ENCODE measurements around the gene DDX3Y.

Gene DDX3Y

GRCh38 chrY:12904618-12905516 is at the start of gene DDX3Y:
Gene DDX3Y, plus strand, starts transcription at chrY:12904868. Its CDS starts 69 bp downstream, at chrY:12904937.
- Histone ChIP-seq H3K9me3 (no peaks in the 10 kb centered on the region), H3K4me1 (peaks cover 0 to 28% (median 0%) of the 10 kb centered on the region in 4 donors), H3K36me3 (no peaks in the 10 kb centered on the region), H3K27ac (peak within 1 kb of the TSS; percentile 96 to 98), H3K4me3 (peak within 1 kb of the TSS; percentile 73 to 75), H3K27me3 (no peaks in the 10 kb centered on the region)
- TF ChIP-seq CTCF (IDR thresholded peaks at IDR 0.05), result no peak
- intact Hi-C loops (cut with DNase I; ENCODE audit: low total_unique reads), result no loop called here
- peak; percentile 87 to 94 for DNase-seq

- H3K36me3 ChIP-seq, result peaks cover 0 to 11% (median 0%) of the 10 kb centered on the region in 3 donors
- no peaks in the 10 kb centered on the region for H3K9me3 ChIP-seq
- H3K4me3 ChIP-seq, result no peak overlapping the region
- no peak for DNase-seq
- no peaks in the 10 kb centered on the region for H3K4me1 ChIP-seq
- intact Hi-C loops (cut with DNase I; ENCODE audit: low total_unique reads), result no loop called here
- TF ChIP-seq CTCF (IDR thresholded peaks at IDR 0.05), result no peak
- H3K27me3 ChIP-seq, result no peaks in the 10 kb centered on the region
- no peak overlapping the region for H3K27ac ChIP-seq
Measured at GRCh38 chrY:12855791-12856275, 48.8 kb upstream of the DDX3Y start.

GRCh38 chrY:12867960-12868359 is 36.7 kb upstream of the DDX3Y start:
- no peak overlapping the region for H3K27ac ChIP-seq
- DNase-seq, result no peak
- no peaks in the 10 kb centered on the region for H3K4me1 ChIP-seq
- no peak overlapping the region for H3K4me3 ChIP-seq
- H3K27me3 ChIP-seq, result no peaks in the 10 kb centered on the region
- intact Hi-C loops (cut with DNase I; ENCODE audit: low total_unique reads), result no loop called here
- no peaks in the 10 kb centered on the region for H3K9me3 ChIP-seq
- H3K36me3 ChIP-seq, result no peaks in the 10 kb centered on the region
- no peak for TF ChIP-seq CTCF (IDR thresholded peaks at IDR 0.05)

GRCh38 chrY:12896973-12897372 is 7.7 kb upstream of the DDX3Y start:
- H3K27ac ChIP-seq, result no peak overlapping the region
- no peaks in the 10 kb centered on the region for H3K27me3 ChIP-seq
- intact Hi-C loops (cut with DNase I; ENCODE audit: low total_unique reads), result no loop called here
- DNase-seq, result no peak
- no peak for TF ChIP-seq CTCF (IDR thresholded peaks at IDR 0.05)
- H3K4me1 ChIP-seq, result no peaks in the 10 kb centered on the region
- no peaks in the 10 kb centered on the region for H3K9me3 ChIP-seq
- H3K36me3 ChIP-seq, result no peaks in the 10 kb centered on the region
- H3K4me3 ChIP-seq, result no peak overlapping the region

- Histone ChIP-seq H3K36me3 (no peaks in the 10 kb centered on the region), H3K4me1 (no peaks in the 10 kb centered on the region), H3K4me3 (no peak overlapping the region), H3K9me3 (no peaks in the 10 kb centered on the region), H3K27ac (no peak overlapping the region), H3K27me3 (no peaks in the 10 kb centered on the region)
- intact Hi-C loops (cut with DNase I; ENCODE audit: low total_unique reads), result no loop called here
- no peak for TF ChIP-seq CTCF (IDR thresholded peaks at IDR 0.05)
- DNase-seq, result no peak
Measured at GRCh38 chrY:12898604-12899003, 6.1 kb upstream of the DDX3Y start.

All from tibial artery (tissue), 4 donors.